ENCODE results near the gene KLHL11.

The KLHL11 gene

GRCh38 chr17:41811549-41812380, 53.5 kb downstream of the KLHL11 start, which contains the start of gene P3H4:
Gene P3H4 (minus strand): TSS chr17:41811949. CDS start chr17:41811915, 34 bp downstream.
- no peak for FAIRE-seq
- peak; percentile 57 for DNase-seq (ENCODE audit: low spot score)

- FAIRE-seq, result no peak
- DNase-seq (ENCODE audit: low spot score), result no peak
These were observed 54.3 kb downstream of the KLHL11 start for GRCh38 chr17:41810659-41811548.

DNA sequence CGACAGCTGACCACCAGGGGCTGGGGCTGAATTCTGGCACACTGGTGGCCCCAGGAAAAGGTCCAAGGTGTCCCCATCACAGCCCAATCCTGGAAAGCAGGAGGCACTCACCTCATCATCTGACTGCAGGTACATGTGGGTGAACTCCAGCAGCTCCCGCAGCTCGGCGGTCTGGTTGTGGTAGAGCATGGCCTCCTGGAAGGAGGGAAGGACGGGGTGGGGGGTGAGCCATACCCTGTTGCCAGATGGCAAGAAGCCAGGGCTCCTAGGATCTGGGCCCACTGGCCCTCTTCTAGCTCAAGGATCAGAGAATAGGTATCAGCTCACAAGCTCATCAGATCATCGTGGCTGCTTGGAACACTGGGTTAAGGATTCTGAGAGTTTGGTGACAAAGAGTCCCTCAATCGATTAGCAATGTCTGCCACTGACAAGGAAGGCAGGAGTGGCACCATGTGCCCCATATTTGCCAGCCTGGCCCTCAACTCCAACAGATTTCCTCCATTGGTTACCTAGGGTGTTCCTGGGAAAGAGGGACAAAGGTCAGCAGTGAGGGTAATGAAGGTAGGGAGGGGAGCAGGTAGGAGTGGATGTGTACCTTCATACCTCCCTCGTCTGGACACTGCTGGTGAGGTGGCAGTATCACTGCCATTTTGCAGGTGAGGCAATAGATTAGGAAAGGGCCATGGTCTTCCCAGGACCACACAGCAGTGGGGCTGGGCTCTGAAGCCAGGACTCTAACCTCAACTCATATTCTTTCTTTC, 58.4 kb downstream of the KLHL11 start:
- no peak for DNase-seq (ENCODE audit: low spot score)
- no peak for FAIRE-seq

All from RCC 7860 (cell line).